HepG2 (cell line): ENCODE results near the gene AKR1C2. TPM values are rescaled to one million over a fixed set of nuclear protein-coding genes. Genes with fewer than 3 reads are reported as not detected.
"Not testable (repeated sequence)": the region's sequence is repeated elsewhere in the genome, so short reads cannot be mapped to it uniquely, and the experiment has no call there.

Source experiments
- ATAC-seq: fragments of 200-7000 bp; cut with Tn5 transposase; 3 replicates; pipeline ENCODE4 v1.9.1; 2020; ENCODE audit warnings: mild to moderate bottlenecking, moderate library complexity
- BruUV-seq: library from RNA; stranded (reverse); fragments of 400-500 nt; replicated peaks from 2 replicates; lab custom pipeline; 2021; lab: Mats Ljungman, UMichigan
- CTCF ChIA-PET: fragments of 300-600 bp; formaldehyde crosslinking; extraction: SDS; loops from one replicate; lab custom pipeline; 2021; ENCODE audit warnings: low total read pairs, inconsistent platforms, low intra/inter-chr PET ratio; lab: Yijun Ruan, JAX
- POLR2A ChIA-PET: fragments of 350-600 bp; sonication (Branson Sonifier 250); formaldehyde crosslinking; loops from one replicate; lab custom pipeline; 2020; ENCODE audit warnings: antibody characterized with exemption, inconsistent platforms; lab: Yijun Ruan, JAX
- DNase-seq: peaks from one replicate; pipeline ENCODE4 v3.0.0-alpha.2; 2015; ENCODE audit warnings: low spot score
- FAIRE-seq: peaks from 3 replicates; lab custom pipeline; 2011; peaks lifted over from hg19 to GRCh38; lab: Jason Lieb, UNC
- H2AFZ ChIP-seq: one replicate; pipeline ENCODE4 v1.6.1; 2011; ENCODE audit warnings: low read length, inconsistent platforms
- H3K27ac ChIP-seq: fragments of 300-600 bp; 3 replicates; pipeline ENCODE4 v1.8.0; 2011; ENCODE audit warnings: mixed run types, mild to moderate bottlenecking, mixed read lengths, low read length, inconsistent platforms; ENCODE audit not compliant: insufficient read depth; ENCODE audit errors: extremely low read length
- H3K27me3 ChIP-seq, 2 experiments: fragments of 200-600 bp in 1 of 2; 2 replicates in 1 of 2; 3 replicates in 1 of 2; pipeline versions ENCODE4 v1.6.0 to v1.8.0; 2011; ENCODE audit warnings: low read length in 2 of 2, mild to moderate bottlenecking in 2 of 2, moderate library complexity in 2 of 2, inconsistent platforms in 1 of 2; ENCODE audit not compliant: insufficient read depth in 2 of 2, control insufficient read depth in 1 of 2
- H3K36me3 ChIP-seq, 2 experiments: fragments of 200-600 bp in 1 of 2; replicated peaks in 1 of 2; 2 replicates in 1 of 2; 3 replicates in 1 of 2; pipeline versions ENCODE4 v1.5.1 to v1.8.0; 2011; ENCODE audit warnings: low read length in 2 of 2, inconsistent platforms in 1 of 2; ENCODE audit not compliant: insufficient read depth in 2 of 2, control insufficient read depth in 1 of 2
- H3K4me1 ChIP-seq: 2 replicates; pipeline ENCODE4 v1.5.1; 2012; ENCODE audit warnings: low read length, inconsistent platforms; ENCODE audit not compliant: insufficient read depth
- H3K4me2 ChIP-seq: 2 replicates; pipeline ENCODE4 v1.6.0; 2011; ENCODE audit warnings: low read depth, low read length, inconsistent platforms
- H3K4me3 ChIP-seq, 3 experiments: fragments of 200-600 bp in 1 of 3; sonication (generic), shearing (Covaris generic) in 1 of 3; replicated peaks in 1 of 3; 2 replicates each; pipeline ENCODE4 v1.5.1; 2011 to 2016; ENCODE audit warnings: low read length in 3 of 3, inconsistent platforms in 2 of 3, low read depth in 2 of 3, mild to moderate bottlenecking in 2 of 3, control low read depth in 1 of 3, mixed read lengths in 1 of 3; ENCODE audit not compliant: insufficient read depth in 1 of 3
- H3K79me2 ChIP-seq: one replicate; pipeline ENCODE4 v1.6.1; 2011; ENCODE audit warnings: low read length, inconsistent platforms; ENCODE audit not compliant: insufficient read depth
- H3K9ac ChIP-seq: 2 replicates; pipeline ENCODE4 v1.6.0; 2011; ENCODE audit warnings: mild to moderate bottlenecking, low read depth, low read length, inconsistent platforms; ENCODE audit not compliant: insufficient read depth
- H3K9me3 ChIP-seq: 2 replicates; pipeline ENCODE4 v1.5.1; 2012; ENCODE audit warnings: mild to moderate bottlenecking, low read length
- H4K20me1 ChIP-seq: 2 replicates; pipeline ENCODE4 v1.6.0; 2011; ENCODE audit warnings: inconsistent platforms, mild to moderate bottlenecking, low read length, moderate library complexity; ENCODE audit not compliant: insufficient read depth
- GATAD2A ChIP-seq: IDR thresholded peaks from 2 replicates; pipeline ENCODE4 v1.6.1; 2016
- MED1 ChIP-seq: sonication (generic); formaldehyde crosslinking; IDR thresholded peaks from 2 replicates; pipeline ENCODE4 v1.4.0; 2020; ENCODE audit warnings: missing genetic modification reagents
- PPARG ChIP-seq: conservative IDR thresholded peaks from 2 replicates; pipeline ENCODE4 v1.6.1; 2016; ENCODE audit warnings: missing biosample characterization, missing genetic modification reagents
- RXRB ChIP-seq: IDR thresholded peaks from 2 replicates; pipeline ENCODE4 v1.6.1; 2016; ENCODE audit warnings: borderline replicate concordance, missing genetic modification reagents, missing compliant biosample characterization
- STAG1 ChIP-seq: sonication (generic); formaldehyde crosslinking; IDR thresholded peaks from 2 replicates; pipeline ENCODE4 v1.4.0; 2020; ENCODE audit warnings: missing genetic modification reagents
- WGBS: methylation state at CpG from one replicate; pipeline ENCODE4 v1.1.6; 2017; ENCODE audit warnings: low lambda C conversion rate; 5-methylcytosine and 5-hydroxymethylcytosine counted together
- in situ Hi-C: cut with HindIII; loops from 2 replicates; pipeline ENCODE4 v1.10.0; 2017; ENCODE audit warnings: low pct_unique_long_range_greater_than_20kb; ENCODE audit not compliant: extremely low pct_ligation_motif_present
- intact Hi-C: fragments of 100-400 bp; cut with micrococcal nuclease; formaldehyde crosslinking; loops from one replicate; pipeline ENCODE4 v1.10.0; 2022; ENCODE audit not compliant: unreplicated experiment
- polyA plus RNA-seq, 8 experiments: library from polyadenylated mRNA; depleted of rRNA in 3 of 8; stranded (reverse) in 7 of 8; unstranded in 1 of 8; fragments of >200 nt; fragmentation: Illumina TruSeq in 4 of 8; extraction: Trizol in 4 of 8; gene quantifications; 2 replicates each; pipeline versions ENCODE4 v1.2.1 to v1.2.3, GENCODE V29; 2011 to 2016; ENCODE audit warnings: low read depth in 4 of 8, missing spikeins in 1 of 8, mixed read lengths in 1 of 8; ENCODE audit not compliant: insufficient read depth in 1 of 8
- total RNA-seq, 5 experiments: library from RNA; depleted of rRNA; stranded (reverse); fragments of >200 nt; fragmentation: Illumina TruSeq; extraction: Trizol; gene quantifications; 2 replicates each; pipeline ENCODE4 v1.2.3, GENCODE V29; 2016; ENCODE audit warnings: low read depth in 1 of 5
- TF ChIP-seq, protein P1 (sequence below): IDR thresholded peaks from 2 replicates; pipeline ENCODE4 v1.6.1; 2012; ENCODE audit warnings: inconsistent platforms
- TF ChIP-seq, protein P2 (sequence below): sonication (generic); formaldehyde crosslinking; IDR thresholded peaks from 2 replicates; pipeline ENCODE4 v1.5.0; 2020; ENCODE audit warnings: mild to moderate bottlenecking, missing genetic modification reagents, moderate library complexity

AKR1C2 gene
- total and polyA plus RNA-seq, 2 of the 13 experiments (the other 11 are each of a cell fraction or from before 2014, with no cell fraction given), result 140 to 900 TPM

DNA sequence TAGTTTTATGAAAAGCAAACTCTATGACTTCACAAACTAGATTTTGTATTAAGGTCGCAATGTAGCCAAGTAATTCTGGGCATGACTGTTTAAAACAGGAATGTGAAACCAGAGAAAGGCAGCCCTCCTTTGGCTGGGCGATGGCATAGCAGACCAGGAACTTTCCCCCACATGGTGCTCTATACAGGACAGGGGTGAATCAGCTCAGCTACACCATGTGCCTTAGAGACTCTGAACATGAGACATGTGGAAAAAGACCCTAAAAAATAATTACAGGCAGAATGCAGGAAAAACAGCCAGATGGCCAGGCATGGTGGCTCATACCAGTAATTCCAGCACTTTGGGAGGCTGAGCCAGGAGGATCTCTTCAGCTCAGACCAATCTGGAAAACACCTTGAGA is 60.7 kb downstream of the AKR1C2 start:
- intact Hi-C loops, result not testable (repeated sequence)
- 79% methylated on average over 2 of the region's 2 CpGs for WGBS

More for the DNA sequence above, 60.7 kb downstream of the AKR1C2 start:
- CTCF ChIA-PET, H3K79me2 ChIP-seq, H3K9ac ChIP-seq, H3K9me3 ChIP-seq, H2AFZ ChIP-seq, DNase-seq, POLR2A ChIA-PET, in situ Hi-C loops, H3K4me3 ChIP-seq, H3K27me3 ChIP-seq, H3K36me3 ChIP-seq, H4K20me1 ChIP-seq, H3K4me2 ChIP-seq, BruUV-seq: not testable (repeated sequence)
- peaks cover 98% of the 10 kb centered on the region for H3K4me1 ChIP-seq
- FAIRE-seq (peak; percentile 46), ATAC-seq (peak; percentile 19; the same call in 1 of the 3 replicates)
- peak overlapping the region; percentile 88 for H3K27ac ChIP-seq
- TF ChIP-seq PPARG (CRISPR knock-in tag) (peak; percentile 24; the same call in 1 of the 2 replicates), GATAD2A (peak; percentile 33), MED1 (peak; percentile 34; the same call in 1 of the 2 replicates), RXRB (CRISPR knock-in tag) (peak; percentile 19; the same call in 1 of the 2 replicates), STAG1 (CRISPR knock-in tag) (peak; percentile 48; the same call in 1 of the 2 replicates)
- TF ChIP-seq, protein P1, sequence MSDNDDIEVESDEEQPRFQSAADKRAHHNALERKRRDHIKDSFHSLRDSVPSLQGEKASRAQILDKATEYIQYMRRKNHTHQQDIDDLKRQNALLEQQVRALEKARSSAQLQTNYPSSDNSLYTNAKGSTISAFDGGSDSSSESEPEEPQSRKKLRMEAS, result peak; percentile 22; the same call in 1 of the 2 replicates
- TF ChIP-seq, protein P2, sequence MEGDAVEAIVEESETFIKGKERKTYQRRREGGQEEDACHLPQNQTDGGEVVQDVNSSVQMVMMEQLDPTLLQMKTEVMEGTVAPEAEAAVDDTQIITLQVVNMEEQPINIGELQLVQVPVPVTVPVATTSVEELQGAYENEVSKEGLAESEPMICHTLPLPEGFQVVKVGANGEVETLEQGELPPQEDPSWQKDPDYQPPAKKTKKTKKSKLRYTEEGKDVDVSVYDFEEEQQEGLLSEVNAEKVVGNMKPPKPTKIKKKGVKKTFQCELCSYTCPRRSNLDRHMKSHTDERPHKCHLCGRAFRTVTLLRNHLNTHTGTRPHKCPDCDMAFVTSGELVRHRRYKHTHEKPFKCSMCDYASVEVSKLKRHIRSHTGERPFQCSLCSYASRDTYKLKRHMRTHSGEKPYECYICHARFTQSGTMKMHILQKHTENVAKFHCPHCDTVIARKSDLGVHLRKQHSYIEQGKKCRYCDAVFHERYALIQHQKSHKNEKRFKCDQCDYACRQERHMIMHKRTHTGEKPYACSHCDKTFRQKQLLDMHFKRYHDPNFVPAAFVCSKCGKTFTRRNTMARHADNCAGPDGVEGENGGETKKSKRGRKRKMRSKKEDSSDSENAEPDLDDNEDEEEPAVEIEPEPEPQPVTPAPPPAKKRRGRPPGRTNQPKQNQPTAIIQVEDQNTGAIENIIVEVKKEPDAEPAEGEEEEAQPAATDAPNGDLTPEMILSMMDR, result peak; percentile 45
